ENCODE measurements around the gene TGM3. TPM values are rescaled to one million over a fixed set of nuclear protein-coding genes. Genes with fewer than 3 reads are reported as not detected.

TGM3 gene
- total RNA-seq, 2 experiments from 2014 or later = not detected

- ChIA-PET CTCF (no interaction called here), POLR2A (interaction anchor here (0.6 kb wide), 1 partner anchor 67 kb away, joined by 10 read pairs; no protein-coding TSS in a partner anchor)
- no peak for ATAC-seq
Measured at GRCh38 chr20:2285613-2286012, 10.2 kb upstream of the TGM3 start.

GRCh38 chr20:2287504-2287903, 8.3 kb upstream of the TGM3 start:
- H3K9me3 Mint-ChIP-seq (ENCODE audit: low read depth) = no peaks in the 10 kb centered on the region
- H3K4me1 Mint-ChIP-seq = no peaks in the 10 kb centered on the region
- H3K36me3 Mint-ChIP-seq (ENCODE audit: low read depth) = no peaks in the 10 kb centered on the region
- H3K27me3 Mint-ChIP-seq = peaks cover 3% of the 10 kb centered on the region
- no peak for ATAC-seq
- CTCF ChIA-PET = no interaction called here
- H3K4me3 Mint-ChIP-seq = no peak overlapping the region
- intact Hi-C loops (cut with DNase I, micrococcal nuclease) = no loop called here
- no peak for DNase-seq
- POLR2A ChIA-PET = no interaction called here
- no peak overlapping the region for H3K27ac Mint-ChIP-seq

More at GRCh38 chr20:2285613-2286012, 10.2 kb upstream of the TGM3 start:
- Mint-ChIP-seq H3K9me3 (ENCODE audit: low read depth) (no peaks in the 10 kb centered on the region), H3K36me3 (ENCODE audit: low read depth) (no peaks in the 10 kb centered on the region), H3K27ac (no peak overlapping the region), H3K4me1 (no peaks in the 10 kb centered on the region), H3K4me3 (no peak overlapping the region), H3K27me3 (peaks cover 4% of the 10 kb centered on the region)
- DNase-seq = no peak
- intact Hi-C loops (cut with DNase I, micrococcal nuclease) = no loop called here

- H3K36me3 Mint-ChIP-seq (ENCODE audit: low read depth) = no peaks in the 10 kb centered on the region
- DNase-seq (no peak), ATAC-seq (no peak)
- CTCF ChIA-PET = interaction anchor here (0.7 to 1.6 kb wide), 2 partner anchors 57 to 163 kb away, joined by 3 to 4 read pairs; no protein-coding TSS in a partner anchor
- no peak overlapping the region for H3K27ac Mint-ChIP-seq
- no peak overlapping the region for H3K4me3 Mint-ChIP-seq
- intact Hi-C loops (cut with DNase I, micrococcal nuclease) = no loop called here
- POLR2A ChIA-PET = no interaction called here
- H3K4me1 Mint-ChIP-seq = no peaks in the 10 kb centered on the region
- no peaks in the 10 kb centered on the region for H3K9me3 Mint-ChIP-seq (ENCODE audit: low read depth)
- H3K27me3 Mint-ChIP-seq = peaks cover 3% of the 10 kb centered on the region
Measured at GRCh38 chr20:2289475-2289874, 6.3 kb upstream of the TGM3 start.

- H3K27ac Mint-ChIP-seq = no peak overlapping the region
- no peak for DNase-seq
- ChIA-PET POLR2A (no interaction called here), CTCF (interaction anchor here (0.7 kb wide), 1 partner anchor 56 kb away, joined by 3 read pairs; no protein-coding TSS in a partner anchor)
- no peaks in the 10 kb centered on the region for H3K4me1 Mint-ChIP-seq
- H3K4me3 Mint-ChIP-seq = no peak overlapping the region
- H3K36me3 Mint-ChIP-seq (ENCODE audit: low read depth) = no peaks in the 10 kb centered on the region
- no peak for ATAC-seq
- H3K9me3 Mint-ChIP-seq (ENCODE audit: low read depth) = no peaks in the 10 kb centered on the region
- intact Hi-C loops (cut with DNase I, micrococcal nuclease) = no loop called here
- peaks cover 3% of the 10 kb centered on the region for H3K27me3 Mint-ChIP-seq
Measured at GRCh38 chr20:2290486-2290885, 5.3 kb upstream of the TGM3 start.

- H3K4me1 Mint-ChIP-seq = no peaks in the 10 kb centered on the region
- H3K4me3 Mint-ChIP-seq = no peak overlapping the region
- no peaks in the 10 kb centered on the region for H3K9me3 Mint-ChIP-seq (ENCODE audit: low read depth)
- H3K36me3 Mint-ChIP-seq (ENCODE audit: low read depth) = no peaks in the 10 kb centered on the region
- intact Hi-C loops (cut with DNase I, micrococcal nuclease) = no loop called here
- DNase-seq (no peak), ATAC-seq (no peak)
- ChIA-PET CTCF (interaction anchor here (0.9 kb wide), 1 partner anchor 17 kb away, joined by 4 read pairs; no protein-coding TSS in a partner anchor), POLR2A (no interaction called here)
- peaks cover 3% of the 10 kb centered on the region for H3K27me3 Mint-ChIP-seq
- no peak overlapping the region for H3K27ac Mint-ChIP-seq
Measured at GRCh38 chr20:2292416-2293110, 3.2 kb upstream of the TGM3 start.

DNA sequence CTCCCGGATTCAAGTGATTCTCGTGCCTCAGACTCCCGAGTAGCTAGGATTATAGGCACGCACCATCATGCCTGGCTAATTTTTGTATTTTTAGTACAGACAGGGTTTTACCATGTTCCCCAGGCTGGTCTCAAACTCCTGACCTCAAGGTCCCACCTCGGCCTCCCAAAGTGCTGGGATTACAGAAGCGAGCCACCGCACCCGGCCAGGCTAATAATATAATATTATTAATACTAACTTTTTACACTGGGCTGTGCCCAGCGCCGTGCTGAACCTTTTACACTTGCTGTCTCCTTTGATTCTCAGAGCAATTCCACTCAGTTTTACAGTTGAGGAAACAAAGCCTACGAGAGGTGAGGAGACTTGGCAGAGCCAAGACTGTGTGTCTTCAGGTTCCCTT, 2.3 kb upstream of the TGM3 start:
- Mint-ChIP-seq H3K4me1 (no peaks in the 10 kb centered on the region), H3K4me3 (no peak overlapping the region), H3K9me3 (ENCODE audit: low read depth) (no peaks in the 10 kb centered on the region), H3K27me3 (peaks cover 6% of the 10 kb centered on the region), H3K27ac (no peak overlapping the region), H3K36me3 (ENCODE audit: low read depth) (no peaks in the 10 kb centered on the region)
- ATAC-seq (no peak), DNase-seq (no peak)
- ChIA-PET POLR2A (no interaction called here), CTCF (interaction anchor here (0.8 kb wide), 1 partner anchor 97 kb away, joined by 3 read pairs; no protein-coding TSS in a partner anchor)
- intact Hi-C loops (cut with DNase I, micrococcal nuclease) = no loop called here

- no peak overlapping the region for H3K4me3 Mint-ChIP-seq
- H3K27ac Mint-ChIP-seq = no peak overlapping the region
- ChIA-PET CTCF (interaction anchor here (0.8 kb wide), 1 partner anchor 97 kb away, joined by 3 read pairs; no protein-coding TSS in a partner anchor), POLR2A (no interaction called here)
- H3K4me1 Mint-ChIP-seq = no peaks in the 10 kb centered on the region
- H3K27me3 Mint-ChIP-seq = peaks cover 6% of the 10 kb centered on the region
- intact Hi-C loops (cut with DNase I, micrococcal nuclease) = no loop called here
- ATAC-seq (no peak), DNase-seq (no peak)
- no peaks in the 10 kb centered on the region for H3K36me3 Mint-ChIP-seq (ENCODE audit: low read depth)
- no peaks in the 10 kb centered on the region for H3K9me3 Mint-ChIP-seq (ENCODE audit: low read depth)
Measured at GRCh38 chr20:2293971-2294370, 1.8 kb upstream of the TGM3 start.

DNA sequence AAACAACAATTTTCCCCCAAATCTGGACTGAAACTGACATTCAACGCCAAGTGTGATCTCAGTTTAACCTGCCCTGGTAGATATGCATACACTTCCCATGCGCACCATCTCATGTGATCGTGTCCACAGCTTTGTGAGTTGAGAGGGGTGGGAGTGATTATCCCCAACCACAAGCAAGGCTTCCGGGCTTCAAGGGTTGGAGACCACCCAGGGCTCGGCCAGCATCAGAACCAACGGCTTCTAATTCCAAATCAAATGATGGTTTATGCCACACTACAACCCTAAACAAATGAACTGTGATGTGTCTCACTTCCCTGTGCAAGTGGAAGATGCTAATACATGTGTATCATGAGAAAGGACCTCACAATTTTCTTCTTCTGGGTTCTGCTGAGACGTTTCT, 515 bp upstream of the TGM3 start:
- POLR2A ChIA-PET = no interaction called here
- DNase-seq = no peak

DNA sequence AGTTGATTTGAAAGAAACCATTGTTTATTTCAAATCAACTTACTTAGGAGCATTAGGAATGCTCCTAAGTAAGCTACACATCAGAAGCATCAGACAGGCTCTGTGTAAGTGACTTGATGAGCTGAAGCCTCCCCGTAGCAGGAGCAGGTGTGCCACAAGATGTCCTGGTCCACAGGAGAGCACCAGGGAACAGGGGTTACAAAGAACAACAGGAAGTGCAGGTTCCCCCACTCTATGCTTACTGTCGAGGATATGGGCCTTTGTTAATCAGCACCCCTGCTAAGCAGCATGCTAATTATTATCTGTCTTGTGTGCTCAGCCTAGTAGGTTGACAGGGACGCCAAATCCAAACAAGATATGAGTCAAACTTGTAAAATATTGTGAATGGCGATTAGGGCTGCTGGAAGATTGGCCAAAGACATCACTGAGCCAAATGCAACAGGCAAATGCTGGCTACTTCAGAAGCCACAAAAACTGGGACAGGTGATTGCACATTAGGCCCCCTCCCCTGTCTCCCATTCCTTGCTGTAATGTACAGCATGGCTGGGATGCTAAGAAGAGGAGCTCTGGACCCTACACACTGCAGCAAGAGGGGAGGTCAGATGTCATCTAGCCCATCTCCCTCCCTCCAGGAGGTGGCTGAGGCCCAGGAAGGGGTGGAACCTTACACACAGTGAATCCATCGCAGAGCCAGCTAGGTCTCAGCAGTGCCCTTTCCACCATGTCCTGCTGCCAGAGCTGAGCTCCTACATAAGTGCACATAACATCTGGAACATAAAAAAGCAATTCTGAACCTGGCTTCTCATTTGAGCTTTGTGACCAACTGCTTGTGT, 939 bp downstream of the TGM3 start:
- ChIA-PET POLR2A (no interaction called here), CTCF (interaction anchor here (0.6 to 1.0 kb wide), 2 partner anchors 14 to 165 kb away, joined by 3 to 4 read pairs; no protein-coding TSS in a partner anchor)
- no peak overlapping the region for H3K4me3 Mint-ChIP-seq
- DNase-seq (no peak), ATAC-seq (no peak)
- H3K27me3 Mint-ChIP-seq = peaks cover 6% of the 10 kb centered on the region
- H3K27ac Mint-ChIP-seq = no peak overlapping the region
- H3K36me3 Mint-ChIP-seq (ENCODE audit: low read depth) = no peaks in the 10 kb centered on the region
- no peaks in the 10 kb centered on the region for H3K9me3 Mint-ChIP-seq (ENCODE audit: low read depth)
- intact Hi-C loops (cut with DNase I, micrococcal nuclease) = no loop called here
- no peaks in the 10 kb centered on the region for H3K4me1 Mint-ChIP-seq

More for the DNA sequence above, 515 bp upstream of the TGM3 start:
- Mint-ChIP-seq H3K36me3 (ENCODE audit: low read depth) (no peaks in the 10 kb centered on the region), H3K4me3 (no peak overlapping the region), H3K27me3 (peaks cover 3% of the 10 kb centered on the region), H3K4me1 (no peaks in the 10 kb centered on the region), H3K27ac (no peak overlapping the region), H3K9me3 (ENCODE audit: low read depth) (no peaks in the 10 kb centered on the region)
- CTCF ChIA-PET = no interaction called here
- intact Hi-C loops (cut with DNase I, micrococcal nuclease) = no loop called here
- ATAC-seq = no peak

DNA sequence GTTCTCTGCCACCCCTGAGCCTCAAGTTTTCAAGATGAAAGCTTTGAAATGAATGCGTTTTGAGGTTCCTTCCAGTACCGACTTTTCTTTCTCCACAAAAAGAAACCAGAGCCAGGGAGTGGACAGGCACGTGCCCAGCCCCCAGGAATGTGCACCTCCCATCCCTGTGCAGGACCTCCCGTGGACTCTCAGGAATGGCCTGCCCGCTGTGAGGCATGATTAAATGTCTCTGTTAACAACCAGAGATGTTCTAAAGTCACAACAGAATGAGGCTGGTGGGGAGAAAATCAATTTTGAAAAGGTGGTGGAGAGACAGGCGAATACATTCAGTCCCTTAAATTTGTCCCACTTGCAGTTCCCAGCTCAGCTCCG, 1.5 kb downstream of the TGM3 start:
- intact Hi-C loops (cut with DNase I, micrococcal nuclease) = no loop called here
- H3K4me3 Mint-ChIP-seq = no peak overlapping the region
- H3K36me3 Mint-ChIP-seq (ENCODE audit: low read depth) = no peaks in the 10 kb centered on the region
- ATAC-seq = no peak
- POLR2A ChIA-PET = no interaction called here
- H3K9me3 Mint-ChIP-seq (ENCODE audit: low read depth) = no peaks in the 10 kb centered on the region
- no peak overlapping the region for H3K27ac Mint-ChIP-seq
- CTCF ChIA-PET = interaction anchor here (0.6 kb wide), 1 partner anchor 165 kb away, joined by 3 read pairs; no protein-coding TSS in a partner anchor
- peaks cover 6% of the 10 kb centered on the region for H3K27me3 Mint-ChIP-seq
- no peaks in the 10 kb centered on the region for H3K4me1 Mint-ChIP-seq
- DNase-seq = no peak

DNA sequence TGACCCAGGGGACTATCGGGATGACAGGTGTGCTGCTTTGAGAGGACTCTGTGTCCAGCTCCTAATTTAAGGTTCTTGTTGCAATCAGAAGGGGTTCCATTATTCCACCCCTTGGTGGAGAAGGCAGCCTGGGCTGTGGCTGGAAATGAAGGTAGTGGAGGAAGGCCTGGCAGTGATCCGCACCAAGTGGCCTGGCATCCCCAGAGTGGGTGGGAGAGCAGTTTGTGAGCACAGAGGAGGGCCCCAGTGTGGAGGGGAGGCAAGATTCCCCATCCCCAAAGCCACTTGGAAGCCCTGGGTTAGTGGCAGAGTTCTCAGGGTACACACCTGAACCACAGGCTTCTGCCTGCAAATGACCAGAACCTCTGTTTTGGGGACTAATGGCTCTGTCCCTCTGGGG, 2.3 kb downstream of the TGM3 start:
- Mint-ChIP-seq H3K4me1 (no peaks in the 10 kb centered on the region), H3K36me3 (ENCODE audit: low read depth) (no peaks in the 10 kb centered on the region), H3K27ac (no peak overlapping the region), H3K9me3 (ENCODE audit: low read depth) (no peaks in the 10 kb centered on the region), H3K27me3 (peaks cover 6% of the 10 kb centered on the region), H3K4me3 (no peak overlapping the region)
- ATAC-seq (no peak), DNase-seq (no peak)
- CTCF ChIA-PET = no interaction called here
- POLR2A ChIA-PET = no interaction called here
- intact Hi-C loops (cut with DNase I, micrococcal nuclease) = no loop called here

DNA sequence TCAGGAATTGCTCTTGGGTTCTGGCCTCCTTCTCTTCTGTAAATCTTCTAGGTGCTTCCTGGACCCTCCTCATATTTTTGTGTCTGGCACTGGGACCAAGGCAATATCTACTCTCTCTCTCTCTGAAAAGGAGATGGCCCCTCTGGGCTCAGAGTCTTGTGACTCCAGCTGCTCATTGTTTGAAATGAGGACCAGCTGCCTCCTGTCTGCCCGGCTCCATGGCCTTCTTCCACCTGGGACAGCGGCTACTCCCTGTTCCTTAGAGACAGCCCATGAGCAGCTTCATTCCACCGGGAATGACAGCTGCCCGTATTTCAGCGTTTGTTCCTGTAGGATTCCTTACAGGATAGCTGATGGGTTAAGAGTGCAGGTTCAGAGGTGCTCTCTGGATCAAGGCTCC, 2.9 kb downstream of the TGM3 start:
- intact Hi-C loops (cut with DNase I, micrococcal nuclease) = no loop called here
- H3K27ac Mint-ChIP-seq = no peak overlapping the region
- no peak for ATAC-seq
- H3K4me1 Mint-ChIP-seq = no peaks in the 10 kb centered on the region
- H3K9me3 Mint-ChIP-seq (ENCODE audit: low read depth) = no peaks in the 10 kb centered on the region
- no peak for DNase-seq
- H3K27me3 Mint-ChIP-seq = peaks cover 8% of the 10 kb centered on the region
- CTCF ChIA-PET = no interaction called here
- POLR2A ChIA-PET = interaction anchor here (0.5 kb wide), 1 partner anchor 63 kb away, joined by 10 read pairs; no protein-coding TSS in a partner anchor
- no peak overlapping the region for H3K4me3 Mint-ChIP-seq
- H3K36me3 Mint-ChIP-seq (ENCODE audit: low read depth) = no peaks in the 10 kb centered on the region

Measured in activated CD4-positive, alpha-beta T cell treated with anti-CD3 and anti-CD28 coated beads for 36 hours (primary cell).